Central memory CD8-positive, alpha-beta T cell (primary cell): ENCODE data around the gene ZNF292.
A peak's percentile ranks its signal among the peaks of the same experiment; 100 is the strongest.

Source experiments
- ATAC-seq: fragments of 150-1000 bp; cut with Tn5 transposase; replicated peaks from 2 replicates; pipeline ENCODE4 v1.10.0; 2022; ENCODE audit warnings: mild to moderate bottlenecking, moderate FRiP score, moderate number of reproducible peaks; ENCODE audit not compliant: poor library complexity, severe bottlenecking; ENCODE audit errors: extremely low read depth
- DNase-seq, 2 donors: peaks; one replicate each; pipeline ENCODE4 v3.0.0; 2021; ENCODE audit warnings: low spot score in 2 of 2
- H3K27ac Mint-ChIP-seq: one replicate; pipeline ENCODE4 v1.8.0; 2022; ENCODE audit warnings: low read depth, mild to moderate bottlenecking, moderate library complexity, mixed read lengths
- H3K27me3 Mint-ChIP-seq: one replicate; pipeline ENCODE4 v1.8.0; 2022; ENCODE audit warnings: mixed read lengths
- H3K36me3 Mint-ChIP-seq: one replicate; pipeline ENCODE4 v1.8.0; 2022; ENCODE audit warnings: mild to moderate bottlenecking, moderate library complexity, mixed read lengths; ENCODE audit not compliant: insufficient read depth
- H3K4me1 Mint-ChIP-seq: one replicate; pipeline ENCODE4 v1.8.0; 2022; ENCODE audit warnings: mixed read lengths
- H3K4me3 Mint-ChIP-seq: one replicate; pipeline ENCODE4 v1.8.0; 2022; ENCODE audit warnings: mild to moderate bottlenecking, moderate library complexity, mixed read lengths
- H3K9me3 Mint-ChIP-seq: one replicate; pipeline ENCODE4 v1.8.0; 2022; ENCODE audit warnings: mixed read lengths

ZNF292 gene

DNA sequence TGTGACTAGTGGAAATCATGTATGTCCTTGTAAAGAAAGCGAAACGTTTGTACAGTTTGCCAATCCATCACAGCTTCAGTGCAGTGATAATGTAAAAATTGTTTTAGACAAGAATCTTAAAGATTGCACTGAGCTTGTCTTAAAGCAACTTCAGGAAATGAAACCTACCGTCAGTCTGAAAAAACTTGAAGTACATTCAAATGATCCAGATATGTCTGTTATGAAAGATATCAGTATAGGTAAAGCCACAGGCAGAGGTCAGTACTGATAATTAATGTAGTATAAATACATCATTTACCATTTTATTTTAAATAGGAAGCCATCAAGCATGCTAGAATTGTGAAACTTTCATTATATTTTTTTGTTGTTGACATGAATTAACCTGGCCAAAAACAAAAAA lies 106.2 kb downstream of the ZNF292 start:
- Mint-ChIP-seq H3K4me3 (no peak overlapping the region), H3K9me3 (no peaks in the 10 kb centered on the region), H3K4me1 (peaks cover 9% of the 10 kb centered on the region), H3K36me3 (peaks cover 24% of the 10 kb centered on the region), H3K27me3 (no peaks in the 10 kb centered on the region), H3K27ac (peak overlapping the region; percentile 79)
- ATAC-seq (no peak), DNase-seq (no peak)

DNA sequence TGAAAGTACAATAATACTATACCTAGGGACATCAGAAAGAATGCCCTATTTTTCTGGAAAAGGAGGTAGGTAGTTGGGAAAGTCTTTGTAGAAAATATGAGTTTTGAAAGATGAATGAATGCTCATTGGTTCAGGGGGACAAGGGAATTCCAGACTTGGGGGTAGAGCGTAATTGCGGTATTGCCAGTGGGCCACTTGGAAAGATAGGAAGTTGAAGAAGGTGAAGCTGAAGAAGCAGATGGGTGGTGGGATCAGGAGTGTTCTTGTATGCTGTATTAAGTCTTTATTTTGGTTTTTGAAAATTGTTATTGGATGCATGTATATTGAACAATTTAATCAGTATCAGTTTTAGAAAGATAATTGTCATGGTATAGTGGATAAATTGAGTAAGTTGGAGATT lies 109.1 kb downstream of the ZNF292 start:
- Mint-ChIP-seq H3K27me3 (no peaks in the 10 kb centered on the region), H3K4me1 (peaks cover 8% of the 10 kb centered on the region), H3K4me3 (no peak overlapping the region), H3K36me3 (peaks cover 10% of the 10 kb centered on the region), H3K27ac (no peak overlapping the region), H3K9me3 (no peaks in the 10 kb centered on the region)
- no peak for DNase-seq
- no peak for ATAC-seq

DNA sequence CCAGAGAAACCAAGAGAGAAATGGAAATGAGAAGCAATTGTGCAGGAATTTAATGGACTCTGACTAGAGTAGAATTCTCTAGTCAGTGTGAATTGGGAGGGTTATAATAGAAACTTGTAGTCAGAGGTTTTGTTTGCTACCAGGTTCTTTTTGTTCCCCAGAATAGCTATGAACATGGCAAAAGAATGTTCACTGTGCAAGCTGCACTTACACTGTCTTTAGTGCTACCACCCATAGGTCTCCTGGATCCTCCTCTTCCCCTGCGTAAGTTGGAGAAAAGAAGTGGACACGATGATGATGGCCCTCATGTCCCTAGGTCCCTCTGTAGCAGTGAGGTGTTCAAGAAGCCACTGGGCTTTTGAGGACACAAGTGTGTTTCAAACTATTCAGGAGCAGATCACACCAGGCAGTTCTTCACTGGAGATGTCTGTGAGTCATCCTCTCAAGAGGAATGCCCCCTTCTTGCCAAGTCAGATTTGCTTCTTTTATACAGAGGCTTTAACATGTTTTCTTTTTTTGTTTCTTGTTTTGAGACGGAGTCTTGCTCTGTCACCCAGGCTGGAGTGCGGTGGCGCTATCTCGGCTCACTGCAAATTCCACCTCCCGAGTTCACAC lies 119.4 kb downstream of the ZNF292 start:
- no peak overlapping the region for H3K4me3 Mint-ChIP-seq
- no peak overlapping the region for H3K27ac Mint-ChIP-seq
- H3K4me1 Mint-ChIP-seq, result peaks cover 5% of the 10 kb centered on the region
- H3K27me3 Mint-ChIP-seq, result no peaks in the 10 kb centered on the region
- no peak for DNase-seq
- peaks cover 6% of the 10 kb centered on the region for H3K9me3 Mint-ChIP-seq
- peaks cover 2% of the 10 kb centered on the region for H3K36me3 Mint-ChIP-seq
- ATAC-seq, result no peak

DNA sequence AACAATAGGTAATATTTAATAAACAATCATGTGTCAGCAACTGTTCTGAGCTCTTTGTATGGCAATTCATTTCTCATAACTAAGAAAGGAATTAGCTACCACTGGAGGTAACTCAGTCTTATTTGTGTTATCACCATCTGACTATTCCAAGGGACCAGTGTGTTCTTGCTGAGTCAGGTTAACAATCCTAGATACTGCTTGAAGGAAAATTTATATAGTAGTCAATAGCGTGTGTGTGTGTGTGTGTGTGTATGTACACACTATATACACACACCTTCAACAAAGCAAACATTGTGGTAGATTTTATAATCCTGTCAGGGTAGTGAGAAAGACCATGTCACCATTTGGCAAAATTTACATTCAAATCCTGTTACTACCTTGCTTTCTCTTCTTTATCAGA lies 121.3 kb downstream of the ZNF292 start:
- H3K9me3 Mint-ChIP-seq, result peaks cover 6% of the 10 kb centered on the region
- H3K4me1 Mint-ChIP-seq, result peaks cover 5% of the 10 kb centered on the region
- H3K36me3 Mint-ChIP-seq, result peaks cover 3% of the 10 kb centered on the region
- no peak overlapping the region for H3K4me3 Mint-ChIP-seq
- DNase-seq (no peak), ATAC-seq (no peak)
- no peak overlapping the region for H3K27ac Mint-ChIP-seq
- H3K27me3 Mint-ChIP-seq, result no peaks in the 10 kb centered on the region

DNA sequence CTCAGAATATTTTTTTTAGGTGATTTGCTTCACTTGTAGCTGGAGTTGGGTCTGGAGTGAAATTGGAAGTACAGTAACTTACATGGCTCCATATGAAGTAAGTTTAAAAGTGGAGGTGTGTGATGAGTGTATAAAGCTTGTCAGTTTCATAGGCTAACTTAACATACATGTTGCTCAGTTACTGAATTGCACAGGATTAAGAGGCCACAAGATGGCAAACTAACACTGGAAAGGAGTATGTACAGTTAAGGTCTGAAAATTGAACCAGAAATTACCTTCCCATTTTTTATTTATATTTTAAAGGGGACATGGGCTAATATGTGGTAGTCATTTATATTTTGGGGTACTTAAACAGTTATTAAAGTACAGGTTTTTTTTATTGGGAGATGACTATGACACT lies 121.8 kb downstream of the ZNF292 start:
- no peak for DNase-seq
- H3K27me3 Mint-ChIP-seq, result no peaks in the 10 kb centered on the region

DNA sequence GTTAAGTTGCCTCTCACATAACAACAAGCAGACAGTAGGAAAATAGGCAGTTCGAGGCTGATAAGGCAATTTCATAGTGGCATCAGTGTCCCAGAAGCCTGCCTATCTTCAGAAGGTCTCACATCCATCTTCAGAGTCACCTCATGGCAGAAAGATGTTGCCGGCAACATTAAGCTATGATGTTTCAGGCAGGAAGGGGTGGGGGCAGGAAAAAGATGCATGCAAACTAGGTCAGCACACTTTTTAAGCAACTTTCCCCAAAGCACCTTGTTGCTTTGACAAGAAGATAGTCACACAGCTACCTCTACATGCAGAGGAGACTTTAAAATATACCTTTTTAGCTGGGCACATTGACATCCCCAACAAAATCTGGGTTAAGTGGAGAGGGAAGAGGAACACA lies 123.8 kb downstream of the ZNF292 start:
- ATAC-seq, result no peak
- no peak for DNase-seq
- Mint-ChIP-seq H3K4me1 (peaks cover 5% of the 10 kb centered on the region), H3K27me3 (no peaks in the 10 kb centered on the region), H3K9me3 (no peaks in the 10 kb centered on the region), H3K27ac (no peak overlapping the region), H3K36me3 (peaks cover 4% of the 10 kb centered on the region), H3K4me3 (no peak overlapping the region)

More for the DNA sequence above, 121.8 kb downstream of the ZNF292 start:
- H3K36me3 Mint-ChIP-seq, result peaks cover 3% of the 10 kb centered on the region
- no peak overlapping the region for H3K27ac Mint-ChIP-seq
- H3K9me3 Mint-ChIP-seq, result peaks cover 4% of the 10 kb centered on the region
- H3K4me3 Mint-ChIP-seq, result no peak overlapping the region
- ATAC-seq, result no peak
- peaks cover 5% of the 10 kb centered on the region for H3K4me1 Mint-ChIP-seq

DNA sequence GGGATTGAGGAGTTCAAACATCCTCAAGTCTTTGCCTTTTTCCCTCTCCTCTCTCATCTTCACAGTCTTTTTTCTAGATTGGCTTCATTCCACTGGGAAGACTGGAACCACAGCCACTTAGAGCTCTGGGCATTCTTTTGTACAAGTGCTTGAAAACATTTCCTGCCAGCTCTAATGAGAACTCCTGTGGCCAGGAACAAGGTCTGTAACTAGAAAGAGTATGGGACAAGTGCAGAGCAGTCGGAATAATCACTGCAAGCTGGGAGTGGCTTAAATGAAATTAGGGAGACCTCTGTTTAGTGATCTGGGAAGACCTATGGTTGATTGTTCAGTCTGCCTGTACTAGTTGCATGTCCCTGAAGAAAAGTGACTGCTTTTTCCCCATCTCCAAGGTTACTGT lies 126.1 kb downstream of the ZNF292 start:
- Mint-ChIP-seq H3K27me3 (peaks cover 13% of the 10 kb centered on the region), H3K9me3 (no peaks in the 10 kb centered on the region), H3K4me3 (no peak overlapping the region), H3K27ac (peak overlapping the region; percentile 49), H3K4me1 (peaks cover 5% of the 10 kb centered on the region), H3K36me3 (peaks cover 4% of the 10 kb centered on the region)
- DNase-seq, result no peak
- no peak for ATAC-seq

DNA sequence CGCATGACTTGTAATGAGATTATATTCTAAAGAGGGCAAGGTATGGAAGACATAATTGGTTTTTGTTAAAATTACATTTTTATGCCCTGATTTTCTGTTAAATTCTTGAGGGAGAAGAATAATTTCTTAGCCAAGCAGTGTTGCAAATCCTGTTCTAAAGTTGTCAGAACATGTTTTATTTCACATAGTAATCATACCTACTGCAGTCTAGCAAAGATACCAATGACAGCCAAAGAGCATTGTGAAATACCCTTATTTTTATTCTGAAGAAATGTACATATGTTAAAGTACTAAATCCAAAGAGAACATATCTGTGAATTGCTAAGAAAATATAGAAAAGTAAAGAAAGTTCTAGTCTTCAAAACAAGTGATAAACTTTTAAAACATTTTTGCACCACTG lies 127.4 kb downstream of the ZNF292 start:
- peaks cover 17% of the 10 kb centered on the region for H3K27me3 Mint-ChIP-seq
- H3K36me3 Mint-ChIP-seq, result peaks cover 4% of the 10 kb centered on the region
- DNase-seq (no peak), ATAC-seq (no peak)
- no peak overlapping the region for H3K4me3 Mint-ChIP-seq
- H3K4me1 Mint-ChIP-seq, result peaks cover 5% of the 10 kb centered on the region
- H3K27ac Mint-ChIP-seq, result no peak overlapping the region
- H3K9me3 Mint-ChIP-seq, result no peaks in the 10 kb centered on the region

DNA sequence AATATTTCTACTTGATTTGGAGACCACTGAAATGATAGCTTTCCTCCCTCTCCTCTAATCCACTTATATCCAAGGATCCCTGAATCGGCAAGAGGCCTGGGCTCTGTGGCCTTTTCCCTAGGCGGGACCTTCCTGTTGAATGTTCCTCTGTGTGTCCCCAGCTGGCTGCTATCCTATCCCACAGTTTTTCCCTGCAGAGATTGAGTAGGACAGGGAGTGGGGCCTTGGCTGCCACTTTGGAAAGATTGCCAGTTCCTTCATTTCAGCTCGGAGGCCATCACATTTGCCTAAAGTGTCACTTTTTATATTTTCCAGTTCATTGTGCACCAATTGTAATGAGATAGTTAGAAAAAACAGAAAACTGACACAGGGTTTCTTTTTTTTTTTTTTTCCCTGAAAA lies 128.1 kb downstream of the ZNF292 start:
- no peak for ATAC-seq
- Mint-ChIP-seq H3K27ac (no peak overlapping the region), H3K9me3 (no peaks in the 10 kb centered on the region), H3K27me3 (peaks cover 20% of the 10 kb centered on the region), H3K36me3 (peaks cover 4% of the 10 kb centered on the region), H3K4me3 (no peak overlapping the region), H3K4me1 (peaks cover 5% of the 10 kb centered on the region)
- no peak for DNase-seq

DNA sequence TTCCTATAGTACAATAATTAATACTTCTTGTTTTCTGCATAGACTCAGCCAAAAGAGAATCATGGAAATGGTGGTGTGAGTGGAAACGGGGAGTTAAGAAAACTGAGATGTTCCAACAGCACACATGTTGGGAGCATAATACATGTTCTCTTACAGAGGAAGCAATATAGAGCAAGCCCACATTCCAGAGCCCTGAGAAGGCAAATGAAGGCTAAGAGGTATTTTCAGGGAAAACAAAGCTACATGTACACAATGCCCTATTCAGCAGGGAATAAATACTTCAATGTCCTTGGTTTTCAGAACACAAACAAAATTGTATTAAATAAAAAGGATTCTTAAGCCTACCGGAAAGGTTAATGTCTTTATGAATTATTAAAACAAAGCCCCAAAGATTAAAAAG lies 131.9 kb downstream of the ZNF292 start:
- no peak for DNase-seq
- Mint-ChIP-seq H3K9me3 (no peaks in the 10 kb centered on the region), H3K4me1 (no peaks in the 10 kb centered on the region), H3K27ac (no peak overlapping the region), H3K36me3 (peaks cover 3% of the 10 kb centered on the region), H3K4me3 (no peak overlapping the region), H3K27me3 (peaks cover 41% of the 10 kb centered on the region)
- no peak for ATAC-seq

DNA sequence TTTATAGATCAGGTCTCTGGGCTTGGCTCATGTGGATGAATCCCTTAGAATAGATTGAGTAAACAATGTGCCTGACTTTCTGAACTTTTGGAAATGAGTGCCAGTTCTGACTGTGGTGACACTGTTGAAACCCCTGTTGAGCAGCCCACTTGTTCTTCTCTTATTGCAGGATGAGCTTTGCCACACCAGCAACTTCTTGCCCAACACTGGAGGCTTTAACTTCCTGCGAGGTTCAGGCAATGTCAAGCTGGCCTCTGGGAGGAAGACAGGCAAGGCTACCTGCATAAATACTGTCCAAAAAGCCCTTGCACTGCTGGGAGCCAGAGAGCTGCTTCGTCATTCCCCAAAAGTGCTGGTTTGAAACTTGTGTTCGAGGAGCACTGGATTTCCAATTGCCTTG lies 134.2 kb downstream of the ZNF292 start:
- DNase-seq (no peak), ATAC-seq (no peak)
- Mint-ChIP-seq H3K4me3 (no peak overlapping the region), H3K36me3 (no peaks in the 10 kb centered on the region), H3K4me1 (no peaks in the 10 kb centered on the region), H3K9me3 (no peaks in the 10 kb centered on the region), H3K27me3 (peaks cover 57% of the 10 kb centered on the region), H3K27ac (no peak overlapping the region)

DNA sequence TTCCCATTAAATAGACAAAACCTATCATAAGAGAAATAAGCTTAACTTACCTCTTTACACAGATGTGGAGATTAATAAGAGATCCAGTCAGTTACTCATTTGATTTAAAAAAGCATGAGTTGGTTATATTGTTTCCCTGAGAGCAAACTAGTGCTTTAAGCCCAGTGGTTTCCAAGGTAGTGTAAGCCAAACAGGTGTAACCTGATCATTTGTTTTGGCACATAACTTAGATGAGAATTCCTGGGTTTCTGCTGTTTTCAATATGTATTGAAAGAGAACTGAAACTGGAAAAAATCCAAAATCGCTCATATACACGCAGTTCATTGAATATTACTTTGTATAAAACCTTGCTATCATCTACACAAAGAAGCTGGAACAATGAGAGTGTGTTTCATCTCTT lies 136.5 kb downstream of the ZNF292 start:
- Mint-ChIP-seq H3K27me3 (peaks cover 63% of the 10 kb centered on the region), H3K36me3 (no peaks in the 10 kb centered on the region), H3K9me3 (no peaks in the 10 kb centered on the region), H3K4me3 (no peak overlapping the region), H3K4me1 (no peaks in the 10 kb centered on the region), H3K27ac (no peak overlapping the region)
- DNase-seq (no peak), ATAC-seq (no peak)

DNA sequence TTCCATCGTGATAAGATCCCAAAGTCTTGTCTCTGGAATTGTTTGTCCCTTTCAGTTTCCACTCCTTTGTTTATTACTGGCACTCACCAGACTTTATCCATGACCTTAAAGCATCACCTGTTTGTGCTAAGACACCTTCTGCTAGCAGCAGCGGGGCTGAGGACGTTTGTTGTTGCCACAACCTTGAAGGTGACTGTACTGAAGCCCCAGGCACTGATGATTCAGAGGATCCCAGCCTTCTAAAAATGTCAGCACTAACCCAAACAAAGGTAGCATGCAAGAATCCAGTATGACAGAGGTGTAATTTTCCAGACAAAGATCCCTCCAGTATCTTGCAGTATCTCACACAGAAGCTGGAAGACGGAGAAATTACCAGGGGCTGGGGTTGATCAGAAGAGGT lies 138.2 kb downstream of the ZNF292 start:
- DNase-seq, result no peak
- Mint-ChIP-seq H3K27me3 (peaks cover 75% of the 10 kb centered on the region), H3K9me3 (no peaks in the 10 kb centered on the region), H3K4me3 (no peak overlapping the region), H3K27ac (no peak overlapping the region), H3K4me1 (no peaks in the 10 kb centered on the region), H3K36me3 (no peaks in the 10 kb centered on the region)
- no peak for ATAC-seq

DNA sequence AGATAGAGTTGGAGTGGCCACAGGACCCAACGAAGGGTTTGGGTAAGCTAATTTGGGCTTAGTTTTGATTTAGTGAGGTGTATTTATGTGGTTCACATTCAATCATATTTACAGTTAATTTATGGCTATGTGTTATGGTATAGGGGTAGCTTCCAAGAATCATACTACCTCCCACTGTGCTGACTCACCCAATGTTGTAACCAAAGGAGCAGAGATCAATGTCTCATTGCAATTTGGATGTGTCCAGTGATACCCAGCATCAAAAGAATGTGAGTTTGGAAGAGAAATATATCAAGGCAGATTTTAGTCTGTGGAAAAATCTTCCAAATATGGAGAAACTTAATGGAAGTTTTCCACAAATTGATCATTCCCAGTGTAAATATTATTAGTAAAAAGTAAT lies 141.8 kb downstream of the ZNF292 start:
- H3K27me3 Mint-ChIP-seq, result peaks cover 91% of the 10 kb centered on the region
- no peaks in the 10 kb centered on the region for H3K36me3 Mint-ChIP-seq
- no peak for DNase-seq

More for the DNA sequence above, 141.8 kb downstream of the ZNF292 start:
- Mint-ChIP-seq H3K27ac (no peak overlapping the region), H3K9me3 (no peaks in the 10 kb centered on the region), H3K4me1 (no peaks in the 10 kb centered on the region), H3K4me3 (no peak overlapping the region)
- ATAC-seq, result no peak
